NCI-H2171 treated with DMSO at 0.1 percent for 48 hours (cell line): ENCODE measurements around the gene BRSK2.

Experiments
- DNase-seq: peaks from one replicate; lab custom pipeline; 2025; lab: John Stamatoyannopoulos, UW

Gene BRSK2

GRCh38 chr11:1469911-1470680 lies 80.4 kb downstream of the BRSK2 start:
- no peak for DNase-seq

GRCh38 chr11:1470681-1471611 lies 81.2 kb downstream of the BRSK2 start:
- DNase-seq = no peak

GRCh38 chr11:1471736-1472135 lies 82.0 kb downstream of the BRSK2 start:
- DNase-seq = no peak

- DNase-seq = no peak
Measured at GRCh38 chr11:1472180-1473005, 82.7 kb downstream of the BRSK2 start.

GRCh38 chr11:1473011-1473628 lies 83.4 kb downstream of the BRSK2 start:
- no peak for DNase-seq

- DNase-seq = no peak
Measured at GRCh38 chr11:1473786-1474185, 84.1 kb downstream of the BRSK2 start.

GRCh38 chr11:1475841-1476240 lies 86.1 kb downstream of the BRSK2 start:
- no peak for DNase-seq

GRCh38 chr11:1476940-1477736 lies 87.4 kb downstream of the BRSK2 start:
- no peak for DNase-seq

- DNase-seq = no peak
Measured at GRCh38 chr11:1478011-1478410, 88.3 kb downstream of the BRSK2 start.

- no peak for DNase-seq
Measured at GRCh38 chr11:1478544-1478943, 88.8 kb downstream of the BRSK2 start.

GRCh38 chr11:1479006-1479677 lies 89.4 kb downstream of the BRSK2 start:
- no peak for DNase-seq

GRCh38 chr11:1479678-1480118 lies 90.0 kb downstream of the BRSK2 start:
- no peak for DNase-seq

- DNase-seq = no peak
Measured at GRCh38 chr11:1480191-1480554, 90.4 kb downstream of the BRSK2 start.

GRCh38 chr11:1480555-1481482 lies 91.1 kb downstream of the BRSK2 start:
- DNase-seq = no peak

GRCh38 chr11:1481483-1481825 lies 91.7 kb downstream of the BRSK2 start:
- DNase-seq = no peak

- DNase-seq = no peak
Measured at GRCh38 chr11:1481861-1482441, 92.2 kb downstream of the BRSK2 start.

GRCh38 chr11:1482581-1483444 lies 93.1 kb downstream of the BRSK2 start:
- no peak for DNase-seq

- no peak for DNase-seq
Measured at GRCh38 chr11:1483445-1483961, 93.8 kb downstream of the BRSK2 start.
